SK-N-SH treated with all-trans-retinoic acid at 6 μM for 48 hours (cell line): ENCODE measurements around the gene WDR7.
A peak's percentile ranks its signal among the peaks of the same experiment; 100 is the strongest.

Source experiments
- ATAC-seq: fragments of 200-7000 bp; cut with Tn5 transposase; 3 replicates; pipeline ENCODE4 v1.9.1; 2020; ENCODE audit warnings: mild to moderate bottlenecking, moderate library complexity
- CREB5 ChIP-seq: fragments of 250-450 bp; sonication (Bioruptor Pico); IDR thresholded peaks from 2 replicates; pipeline ENCODE4 v1.5.1; 2020; ENCODE audit warnings: low read depth, mild to moderate bottlenecking, moderate library complexity
- CSDC2 ChIP-seq: fragments of 250-450 bp; sonication (Bioruptor Pico); IDR thresholded peaks from 2 replicates; pipeline ENCODE4 v1.5.0; 2020; ENCODE audit warnings: mild to moderate bottlenecking, moderate library complexity
- CSRNP3 ChIP-seq: fragments of 250-450 bp; sonication (Bioruptor Pico); IDR thresholded peaks from 2 replicates; pipeline ENCODE4 v1.5.1; 2021; ENCODE audit warnings: mild to moderate bottlenecking, moderate library complexity
- ESRRG ChIP-seq: fragments of 250-450 bp; sonication (Bioruptor Pico); IDR thresholded peaks from 2 replicates; pipeline ENCODE4 v1.6.1; 2021; ENCODE audit warnings: mild to moderate bottlenecking
- OSR1 ChIP-seq: fragments of 250-450 bp; sonication (Bioruptor Pico); IDR thresholded peaks from 2 replicates; pipeline ENCODE4 v1.8.0; 2022; ENCODE audit warnings: moderate library complexity, mild to moderate bottlenecking, inconsistent platforms
- POU6F1 ChIP-seq: fragments of 250-450 bp; sonication (Bioruptor Pico); IDR thresholded peaks from 2 replicates; pipeline ENCODE4 v1.8.0; 2021; ENCODE audit warnings: low read depth, mild to moderate bottlenecking, moderate library complexity, borderline replicate concordance
- PPARA ChIP-seq: fragments of 250-450 bp; sonication (Bioruptor Pico); IDR thresholded peaks from 2 replicates; pipeline ENCODE4 v1.5.0; 2020; ENCODE audit warnings: mild to moderate bottlenecking, borderline replicate concordance
- SNAI2 ChIP-seq: fragments of 250-450 bp; sonication (Bioruptor Pico); IDR thresholded peaks from 2 replicates; pipeline ENCODE4 v1.5.0; 2020; ENCODE audit warnings: mild to moderate bottlenecking, moderate library complexity
- TCF4 ChIP-seq: fragments of 250-450 bp; sonication (Bioruptor Pico); IDR thresholded peaks from 2 replicates; pipeline ENCODE4 v1.8.0; 2021; ENCODE audit warnings: mild to moderate bottlenecking, moderate library complexity, borderline replicate concordance
- TOX ChIP-seq: fragments of 250-450 bp; sonication (Bioruptor Pico); IDR thresholded peaks from 2 replicates; pipeline ENCODE4 v1.8.0; 2021; ENCODE audit warnings: mild to moderate bottlenecking, moderate library complexity, borderline replicate concordance
- TSHZ2 ChIP-seq: fragments of 250-450 bp; sonication (Bioruptor Pico); IDR thresholded peaks from 2 replicates; pipeline ENCODE4 v1.5.0; 2020; ENCODE audit warnings: mild to moderate bottlenecking, moderate library complexity
- ZFP3 ChIP-seq: fragments of 250-450 bp; sonication (Bioruptor Pico); IDR thresholded peaks from 2 replicates; pipeline ENCODE4 v1.5.0; 2020; ENCODE audit warnings: mild to moderate bottlenecking, moderate library complexity
- ZFP30 ChIP-seq: fragments of 450-650 bp; formaldehyde crosslinking; IDR thresholded peaks from 2 replicates; pipeline ENCODE4 v1.5.0; 2022; ENCODE audit warnings: mild to moderate bottlenecking, moderate library complexity
- ZNF565 ChIP-seq: fragments of 450-650 bp; formaldehyde crosslinking; conservative IDR thresholded peaks from 2 replicates; pipeline ENCODE4 v1.5.0; 2020; ENCODE audit warnings: low read depth, mild to moderate bottlenecking, moderate library complexity
- ZNF70 ChIP-seq: fragments of 450-650 bp; formaldehyde crosslinking; IDR thresholded peaks from 2 replicates; pipeline ENCODE4 v1.5.0; 2020; ENCODE audit warnings: mild to moderate bottlenecking, moderate library complexity

The WDR7 gene

DNA sequence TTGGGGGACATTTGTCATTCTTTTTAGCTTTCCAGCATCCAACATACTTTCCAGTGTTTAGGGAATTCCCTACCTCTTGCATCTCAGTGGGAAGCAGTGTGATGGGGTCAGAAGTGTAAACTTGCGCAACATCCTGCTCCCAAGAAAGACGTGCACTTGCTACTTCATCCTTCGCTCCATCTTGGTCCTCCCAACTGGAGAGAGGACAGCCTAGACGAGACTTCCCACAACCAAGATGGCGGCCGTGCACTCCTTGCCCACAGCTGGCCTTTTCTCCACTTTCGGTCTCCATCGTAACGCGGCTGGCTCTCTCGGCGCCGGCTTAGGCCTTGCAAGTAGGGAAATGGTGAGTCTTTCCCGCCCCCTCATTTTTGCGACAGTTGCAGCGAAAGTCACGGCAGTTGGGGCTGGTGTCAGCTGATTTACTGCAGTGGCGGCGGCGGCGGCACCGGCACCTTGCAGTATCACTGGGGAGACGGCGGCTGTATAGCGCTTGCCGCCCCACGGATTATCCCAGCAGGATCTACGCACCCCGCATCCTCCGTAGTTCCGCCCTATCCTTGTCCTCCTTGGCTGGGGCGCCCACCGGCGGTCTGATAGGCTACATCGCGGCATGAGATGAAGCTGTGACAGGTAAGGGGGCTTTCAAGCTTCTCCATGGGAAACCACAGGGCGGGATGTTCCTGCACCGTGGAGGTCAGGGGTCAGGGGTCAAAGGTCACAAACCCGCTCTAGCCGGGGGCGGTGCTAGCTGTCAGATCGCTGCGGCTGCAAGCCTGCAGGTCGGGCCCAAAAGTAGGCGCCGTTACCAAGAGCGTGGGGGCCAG is at the start of gene WDR7:
Gene WDR7 (plus strand): TSS at position 416 of the 827 bp plus-strand sequence. CDS start 21,157 bp downstream, outside the sequence.
- TF ChIP-seq TSHZ2, result no peak; the same call in 1 of the 2 replicates
- 0 out of 2 replicates have a peak, but pooled peaks have one; percentile 15 for TF ChIP-seq ZNF70 (CRISPR knock-in tag)
- TF ChIP-seq, all 23 proteins: peak for 1
- peak; percentile 100 for ATAC-seq

GRCh38 chr18:56606618-56607017 is 44.5 kb upstream of the WDR7 start:
- no peak for ATAC-seq
- TF ChIP-seq CSRNP3 (CRISPR knock-in tag), result no peak
- no peak for TF ChIP-seq CSDC2
- TF ChIP-seq ZNF565 (CRISPR knock-in tag), result no peak

DNA sequence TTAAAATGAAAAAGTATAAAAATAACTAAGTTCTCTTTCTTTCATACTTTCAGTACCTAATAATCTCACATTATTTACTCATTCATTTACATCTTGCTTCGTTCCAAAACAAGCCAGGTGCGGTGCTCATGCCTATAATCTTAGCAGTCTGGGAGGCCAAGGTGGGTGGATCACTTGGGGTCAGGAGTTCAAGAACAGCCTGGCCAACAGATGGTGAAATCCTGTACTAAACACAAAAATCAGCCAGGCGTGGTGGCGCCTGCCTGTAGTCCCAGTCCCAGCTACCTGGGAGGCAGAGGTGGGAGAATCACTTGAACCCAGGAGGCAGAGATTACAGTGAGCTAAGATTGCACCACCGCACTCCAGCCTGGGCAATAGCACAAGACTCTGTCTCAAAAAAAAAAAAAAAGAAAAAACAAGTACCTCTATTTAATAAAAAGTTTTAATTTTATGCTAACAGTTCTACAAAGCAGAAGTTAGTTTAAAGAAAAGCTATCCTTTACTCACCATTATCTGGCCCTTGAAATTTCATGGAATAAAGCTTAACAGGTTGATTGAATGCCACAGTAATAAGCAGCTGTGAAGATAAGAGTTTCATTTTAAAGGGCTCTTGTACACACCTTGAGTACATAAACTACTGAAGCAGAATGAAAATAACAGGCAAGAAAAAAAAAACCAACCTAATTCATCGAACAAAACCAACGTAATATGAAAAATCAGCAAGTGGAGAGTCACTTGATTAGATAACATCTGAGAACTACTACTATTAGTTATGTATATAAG is 35.2 kb upstream of the WDR7 start:
- TF ChIP-seq ZFP3 (CRISPR knock-in tag), result no peak
- no peak for TF ChIP-seq ZNF565 (CRISPR knock-in tag)
- TF ChIP-seq POU6F1 (CRISPR knock-in tag), result no peak
- TF ChIP-seq ESRRG, result no peak
- no peak for TF ChIP-seq ZFP30
- TF ChIP-seq SNAI2, result no peak
- TF ChIP-seq PPARA (CRISPR knock-in tag), result no peak
- TF ChIP-seq TCF4 (CRISPR knock-in tag), result no peak
- no peak for ATAC-seq

DNA sequence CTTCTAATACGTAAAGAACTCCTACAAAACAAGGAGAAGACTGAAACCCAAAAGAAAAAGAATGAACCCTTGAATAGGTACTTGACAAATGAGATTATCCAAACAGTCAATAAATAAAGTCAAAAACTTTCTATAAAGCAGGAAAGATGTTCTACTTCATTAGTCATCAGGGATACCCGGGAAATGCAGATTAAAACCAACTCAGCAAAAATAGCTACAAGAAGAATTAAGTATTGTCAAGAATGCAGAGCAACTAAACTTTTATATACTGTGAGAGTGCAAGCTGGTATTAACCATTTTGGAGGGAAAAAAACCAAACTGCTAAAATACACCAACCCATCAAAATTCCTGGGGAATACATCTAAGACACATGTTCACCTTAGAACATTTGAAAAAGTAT is 23.2 kb upstream of the WDR7 start:
- ATAC-seq, result no peak
- TF ChIP-seq OSR1 (CRISPR knock-in tag) (no peak), TSHZ2 (no peak), ZNF565 (CRISPR knock-in tag) (no peak), ZNF70 (CRISPR knock-in tag) (no peak), TOX (CRISPR knock-in tag) (no peak), CREB5 (no peak), CSRNP3 (CRISPR knock-in tag) (no peak), PPARA (CRISPR knock-in tag) (no peak)
